Measurements from ENCODE around the gene FOXA3. TPM values are rescaled to one million over a fixed set of nuclear protein-coding genes. Genes with fewer than 3 reads are reported as not detected.

Gene FOXA3
- total RNA-seq, 1 experiment from 2014 or later: 5.8 TPM

- CTCF ChIA-PET: interaction anchor here (1.3 kb wide), 1 partner anchor 118 kb away, joined by 5 read pairs; no protein-coding TSS in a partner anchor
- BruUV-seq (replicated peaks): TSS peak; percentile 87
Measured at GRCh38 chr19:45887200-45887710, 23.1 kb downstream of the FOXA3 start.

GRCh38 chr19:45889210-45889885 is 25.2 kb downstream of the FOXA3 start:
- no peak overlapping the region for H3K27ac ChIP-seq (ENCODE audit: low read depth, low read length)
- H3K9me2 ChIP-seq (ENCODE audit: insufficient read depth): no peaks in the 10 kb centered on the region
- no peak overlapping the region for H3K4me3 ChIP-seq (replicated peaks in 1 of 2; ENCODE audit: low read depth in 1 of 2, low read length in 2 of 2)
- no peak overlapping the region for H3K9ac ChIP-seq (ENCODE audit: low read length)
- DNase-seq (ENCODE audit: low read depth, low spot score): no peak
- H3K9me3 ChIP-seq (ENCODE audit: control insufficient read depth in 1 of 2, insufficient read depth in 1 of 2, low read depth in 1 of 2, low read length in 2 of 2): no peaks in the 10 kb centered on the region
- ChIA-PET CTCF (no interaction called here), POLR2A (no interaction called here), RAD21 (ENCODE audit: low non-redundant PET in 1 of 2, low total read pairs in 2 of 2, uncharacterized antibody in 2 of 2, unreplicated experiment in 2 of 2) (no interaction called here)
- H3K4me1 ChIP-seq (ENCODE audit: control insufficient read depth in 1 of 2, insufficient read depth in 2 of 2, low read length in 2 of 2): peaks cover 5 to 14% of the 10 kb centered on the region in 2 experiments; a peak in 3 of 4 replicates
- no peak for TF ChIP-seq SIN3A (IDR thresholded peaks at IDR 0.05; ENCODE audit: low read depth)
- TF ChIP-seq REST (IDR thresholded peaks at IDR 0.05; ENCODE audit: low read depth): no peak
- no peak for TF ChIP-seq SRF (IDR thresholded peaks at IDR 0.05; ENCODE audit: low read depth)
- no peak for TF ChIP-seq EZH2phosphoT487 (IDR thresholded peaks at IDR 0.05; ENCODE audit: borderline replicate concordance)
- TF ChIP-seq MAX (IDR thresholded peaks at IDR 0.05): no peak
- no peak for TF ChIP-seq EGR1 (IDR thresholded peaks at IDR 0.05; ENCODE audit: low read depth)
- no peak for TF ChIP-seq ELF1 (IDR thresholded peaks at IDR 0.05; ENCODE audit: borderline replicate concordance, low read depth)
- TF ChIP-seq TCF7L2 (IDR thresholded peaks at IDR 0.05; ENCODE audit: borderline replicate concordance, extremely low read depth, insufficient read depth, insufficient read length): no peak
- TF ChIP-seq CEBPB (IDR thresholded peaks at IDR 0.05; ENCODE audit: low read depth): no peak
- TF ChIP-seq ZFX (IDR thresholded peaks at IDR 0.05): no peak
- TF ChIP-seq POLR2A (IDR thresholded peaks at IDR 0.05; ENCODE audit: borderline replicate concordance, extremely low read depth, insufficient read depth, insufficient read length): no peak
- no peak for TF ChIP-seq EZH2 (IDR thresholded peaks at IDR 0.05)
- no peak for ATAC-seq
- intact Hi-C loops (cut with micrococcal nuclease): no loop called here
- no peaks in the 10 kb centered on the region for H3K27me3 ChIP-seq (ENCODE audit: insufficient read depth, low read length)
- no peak overlapping the region for H3K4me2 ChIP-seq (ENCODE audit: low read length)
- H3K36me3 ChIP-seq (ENCODE audit: control insufficient read depth in 1 of 2, insufficient read depth in 2 of 2, low read length in 2 of 2): no peaks in the 10 kb centered on the region
- no TSS peak for BruUV-seq (replicated peaks)
- no peak overlapping the region for H2AFZ ChIP-seq (ENCODE audit: low read depth, low read length, poor library complexity, severe bottlenecking)
- H4K20me1 ChIP-seq (ENCODE audit: insufficient read depth): no peaks in the 10 kb centered on the region
- peaks cover 10% of the 10 kb centered on the region for H3K79me2 ChIP-seq (ENCODE audit: insufficient read depth, low read length)

More at GRCh38 chr19:45887200-45887710, 23.1 kb downstream of the FOXA3 start:
- Histone ChIP-seq H3K4me2 (ENCODE audit: low read length) (peak overlapping the region; percentile 89), H3K79me2 (ENCODE audit: insufficient read depth, low read length) (peaks cover 15% of the 10 kb centered on the region), H4K20me1 (ENCODE audit: insufficient read depth) (no peaks in the 10 kb centered on the region), H3K36me3 (ENCODE audit: control insufficient read depth in 1 of 2, insufficient read depth in 2 of 2, low read length in 2 of 2) (no peaks in the 10 kb centered on the region), H3K9ac (ENCODE audit: low read length) (peak overlapping the region; percentile 82), H3K9me2 (ENCODE audit: insufficient read depth) (no peaks in the 10 kb centered on the region), H3K27ac (ENCODE audit: low read depth, low read length) (peak overlapping the region; percentile 91), H3K4me3 (replicated peaks in 1 of 2; ENCODE audit: low read depth in 1 of 2, low read length in 2 of 2) (peak overlapping the region; percentile 71 to 75), H2AFZ (ENCODE audit: low read depth, low read length, poor library complexity, severe bottlenecking) (no peak overlapping the region), H3K9me3 (ENCODE audit: control insufficient read depth in 1 of 2, insufficient read depth in 1 of 2, low read depth in 1 of 2, low read length in 2 of 2) (no peaks in the 10 kb centered on the region), H3K27me3 (ENCODE audit: insufficient read depth, low read length) (no peaks in the 10 kb centered on the region), H3K4me1 (ENCODE audit: control insufficient read depth in 1 of 2, insufficient read depth in 2 of 2, low read length in 2 of 2) (peaks cover 12 to 33% of the 10 kb centered on the region in 2 experiments)
- DNase-seq (ENCODE audit: low read depth, low spot score) (no peak), ATAC-seq (no peak)
- ChIA-PET RAD21 (ENCODE audit: low non-redundant PET in 1 of 2, low total read pairs in 2 of 2, uncharacterized antibody in 2 of 2, unreplicated experiment in 2 of 2) (interaction anchor here in 1 of 2 experiments (1.0 kb wide), 1 partner anchor 15 kb away, joined by 3 read pairs; the partner anchor contains the start of gene MYPOP), POLR2A (interaction anchor here (1.2 kb wide), 2 partner anchors 17 to 24 kb away, joined by 3 to 6 read pairs; partner anchors contain the start of gene FOXA3)
- intact Hi-C loops (cut with micrococcal nuclease): loop anchor here (2.0 kb wide), 1 partner anchor 16 kb away; the partner anchor contains the start of gene MYPOP
- TF ChIP-seq CBX3 (IDR thresholded peaks at IDR 0.05; ENCODE audit: low read depth): no peak
- TF ChIP-seq ZFX (IDR thresholded peaks at IDR 0.05): 0 out of 2 replicates have a peak, but pooled peaks have one; percentile 13
- no peak for TF ChIP-seq EGR1 (IDR thresholded peaks at IDR 0.05; ENCODE audit: low read depth)
